WTC11 (cell line): ENCODE data around the gene IDH1. TPM values are rescaled to one million over a fixed set of nuclear protein-coding genes. Genes with fewer than 3 reads are reported as not detected.

Source experiments
- ATAC-seq: fragments of 200-7000 bp; cut with Tn5 transposase; 2 replicates; pipeline ENCODE4 v1.10.0; 2021; ENCODE audit warnings: mild to moderate bottlenecking, moderate library complexity
- Bru-seq: library from RNA; stranded (reverse); fragments of 400-500 nt; gene quantifications from one replicate; lab custom pipeline; 2021; lab: Mats Ljungman, UMichigan
- CTCF ChIA-PET: fragments of 300-600 bp; sonication (Branson Sonifier 250); formaldehyde crosslinking; loops from one replicate; lab custom pipeline; 2021; ENCODE audit warnings: antibody characterized with exemption; lab: Charles Lee
- POLR2A ChIA-PET: fragments of 350-600 bp; sonication (Branson Sonifier 250); formaldehyde crosslinking; loops from one replicate; lab custom pipeline; 2021; ENCODE audit warnings: antibody characterized with exemption; lab: Charles Lee
- DNase-seq: peaks from one replicate; pipeline ENCODE4 v3.0.0; 2021; ENCODE audit warnings: low spot score
- H3K27ac Mint-ChIP-seq: 2 replicates; pipeline ENCODE4 v1.8.0; 2021; ENCODE audit warnings: mixed read lengths
- H3K27me3 Mint-ChIP-seq: 2 replicates; pipeline ENCODE4 v1.8.0; 2021; ENCODE audit warnings: low read depth, mild to moderate bottlenecking, moderate library complexity, mixed read lengths
- H3K36me3 Mint-ChIP-seq: 2 replicates; pipeline ENCODE4 v1.8.0; 2021; ENCODE audit warnings: mixed read lengths
- H3K4me1 Mint-ChIP-seq: 2 replicates; pipeline ENCODE4 v1.8.0; 2022; ENCODE audit warnings: mixed read lengths
- H3K4me3 Mint-ChIP-seq: 2 replicates; pipeline ENCODE4 v1.8.0; 2021; ENCODE audit warnings: mild to moderate bottlenecking, moderate library complexity, mixed read lengths
- H3K9me3 Mint-ChIP-seq: 2 replicates; pipeline ENCODE4 v1.8.0; 2021; ENCODE audit warnings: mixed read lengths
- CREB1 ChIP-seq: sonication (generic); formaldehyde crosslinking; IDR thresholded peaks from 2 replicates; pipeline ENCODE4 v1.8.0; 2023; ENCODE audit warnings: mild to moderate bottlenecking, missing genetic modification reagents
- E2F5 ChIP-seq: sonication (generic); formaldehyde crosslinking; IDR thresholded peaks from 2 replicates; pipeline ENCODE4 v1.8.1; 2022; ENCODE audit warnings: mild to moderate bottlenecking, moderate library complexity, missing genetic modification reagents
- ETV6 ChIP-seq: sonication (generic); formaldehyde crosslinking; IDR thresholded peaks from 2 replicates; pipeline ENCODE4 v1.8.1; 2022; ENCODE audit warnings: mild to moderate bottlenecking, missing genetic modification reagents
- FOXK1 ChIP-seq: sonication (generic); formaldehyde crosslinking; IDR thresholded peaks from 2 replicates; pipeline ENCODE4 v1.8.0; 2022; ENCODE audit warnings: mild to moderate bottlenecking, moderate library complexity, missing genetic modification reagents
- GABPB1 ChIP-seq: sonication (generic); formaldehyde crosslinking; IDR thresholded peaks from 2 replicates; pipeline ENCODE4 v1.8.1; 2023; ENCODE audit warnings: mild to moderate bottlenecking, missing genetic modification reagents
- GTF2I ChIP-seq: fragments of 250-450 bp; sonication (Bioruptor Pico); conservative IDR thresholded peaks from 2 replicates; pipeline ENCODE4 v1.4.0; 2021; ENCODE audit warnings: mild to moderate bottlenecking
- HMGXB4 ChIP-seq: sonication (generic); formaldehyde crosslinking; IDR thresholded peaks from 2 replicates; pipeline ENCODE4 v1.8.1; 2023; ENCODE audit warnings: mild to moderate bottlenecking, moderate library complexity, missing genetic modification reagents
- KAT7 ChIP-seq: sonication (generic); formaldehyde crosslinking; IDR thresholded peaks from 2 replicates; pipeline ENCODE4 v1.8.1; 2023; ENCODE audit warnings: missing genetic modification reagents, mild to moderate bottlenecking, borderline replicate concordance
- MAX ChIP-seq: sonication (generic); formaldehyde crosslinking; IDR thresholded peaks from 2 replicates; pipeline ENCODE4 v1.8.0; 2022; ENCODE audit warnings: mild to moderate bottlenecking, missing genetic modification reagents
- MXD4 ChIP-seq: fragments of 250-450 bp; sonication (Bioruptor Pico); IDR thresholded peaks from 2 replicates; pipeline ENCODE4 v1.8.0; 2021; ENCODE audit warnings: mild to moderate bottlenecking, moderate library complexity, borderline replicate concordance
- NFE2L1 ChIP-seq: sonication (generic); formaldehyde crosslinking; IDR thresholded peaks from 2 replicates; pipeline ENCODE4 v1.8.1; 2023; ENCODE audit warnings: missing genetic modification reagents
- OVOL2 ChIP-seq: fragments of 250-450 bp; sonication (Bioruptor Pico); IDR thresholded peaks from 2 replicates; pipeline ENCODE4 v1.9.0; 2021; ENCODE audit warnings: mild to moderate bottlenecking, borderline replicate concordance
- PRDM15 ChIP-seq: sonication (generic); formaldehyde crosslinking; IDR thresholded peaks from 2 replicates; pipeline ENCODE4 v1.8.0; 2022; ENCODE audit warnings: missing genetic modification reagents
- PRRX2 ChIP-seq: fragments of 250-450 bp; sonication (Bioruptor Pico); IDR thresholded peaks from 2 replicates; pipeline ENCODE4 v1.8.0; 2021; ENCODE audit warnings: mild to moderate bottlenecking
- SOX15 ChIP-seq: fragments of 250-450 bp; sonication (Bioruptor Pico); IDR thresholded peaks from 2 replicates; pipeline ENCODE4 v1.9.0; 2021; ENCODE audit warnings: mild to moderate bottlenecking
- SP1 ChIP-seq: sonication (generic); formaldehyde crosslinking; conservative IDR thresholded peaks from 2 replicates; pipeline ENCODE4 v1.8.1; 2022; ENCODE audit warnings: missing genetic modification reagents
- TEAD1 ChIP-seq: sonication (generic); formaldehyde crosslinking; IDR thresholded peaks from 2 replicates; pipeline ENCODE4 v1.8.0; 2022; ENCODE audit warnings: mild to moderate bottlenecking, missing genetic modification reagents
- ZMAT4 ChIP-seq: fragments of 250-450 bp; sonication (Bioruptor Pico); IDR thresholded peaks from 2 replicates; pipeline ENCODE4 v1.9.0; 2021; ENCODE audit warnings: mild to moderate bottlenecking
- ZNF263 ChIP-seq: sonication (generic); formaldehyde crosslinking; IDR thresholded peaks from 2 replicates; pipeline ENCODE4 v1.8.1; 2022; ENCODE audit warnings: low read depth, mild to moderate bottlenecking, moderate library complexity, missing genetic modification reagents
- long read RNA-seq, 3 experiments: library from RNA in 1 of 3; library from capped mRNA in 1 of 3; library from polyadenylated mRNA in 1 of 3; unstranded in 2 of 3; stranded (forward) in 1 of 3; transcript quantifications; one replicate each; pipeline ENCODE4 v2.0.0, GENCODE V29; 2021
- total RNA-seq: library from RNA; stranded (reverse); gene quantifications from 3 replicates; pipeline ENCODE4 v1.2.3, GENCODE V29; 2021
- TF ChIP-seq, protein P1 (sequence below): fragments of 250-450 bp; sonication (Bioruptor Pico); IDR thresholded peaks from 2 replicates; pipeline ENCODE4 v1.9.0; 2021; ENCODE audit warnings: mild to moderate bottlenecking, borderline replicate concordance
- TF ChIP-seq, protein P2 (sequence below): sonication (generic); formaldehyde crosslinking; IDR thresholded peaks from 2 replicates; pipeline ENCODE4 v1.8.0; 2022; ENCODE audit warnings: mild to moderate bottlenecking, missing genetic modification reagents

IDH1 gene
- 280 to 352 TPM (median 291 TPM) in 3 replicates for total RNA-seq
- percentile 97 among the genes with signal in this experiment for Bru-seq, nascent RNA
- long read RNA-seq, experiment 1, transcript IDH1-209 (3 exons, 1,044 nt): minor isoform, 10 of 3,049 reads
- long read RNA-seq, experiment 1, transcript IDH1-207 (4 exons, 1,614 nt): minor isoform, 6 of 3,049 reads
- long read RNA-seq, experiment 1, transcript IDH1-201 (10 exons, 2,382 nt): major isoform, 2,793 of 3,049 reads
- long read RNA-seq, experiment 1, partial matches to known transcripts: 126 of 3,049 reads
- long read RNA-seq, experiment 1, other reads (novel, unspliced or antisense): 103 of 3,049 reads
- long read RNA-seq, experiment 2, transcript IDH1-209 (3 exons, 1,044 nt): minor isoform, 13 of 473 reads
- long read RNA-seq, experiment 2, transcript IDH1-201 (10 exons, 2,382 nt): major isoform, 269 of 473 reads
- long read RNA-seq, experiment 2, partial matches to known transcripts: 77 of 473 reads
- long read RNA-seq, experiment 2, other reads (novel, unspliced or antisense): 105 of 473 reads
- long read RNA-seq, experiment 3, transcript IDH1-207 (4 exons, 1,614 nt): minor isoform, 15 of 1,766 reads
- long read RNA-seq, experiment 3, transcript IDH1-201 (10 exons, 2,382 nt): major isoform, 1,595 of 1,766 reads
- long read RNA-seq, experiment 3, transcript IDH1-208 (3 exons, 556 nt): minor isoform, 6 of 1,766 reads
- long read RNA-seq, experiment 3, partial matches to known transcripts: 90 of 1,766 reads
- long read RNA-seq, experiment 3, other reads (novel, unspliced or antisense): 57 of 1,766 reads

- DNase-seq (peak; percentile 99), ATAC-seq (peak; percentile 80)
- H3K4me1 Mint-ChIP-seq: peaks cover 42% of the 10 kb centered on the region
- no peaks in the 10 kb centered on the region for H3K9me3 Mint-ChIP-seq
- ChIA-PET POLR2A (interaction anchor here (0.6 to 3.3 kb wide), 7 partner anchors 11 to 153 kb away, joined by 3 to 38 read pairs (median 6); partner anchors contain the start of gene PIKFYVE), CTCF (interaction anchor here (0.6 to 3.9 kb wide), 26 partner anchors 12 to 630 kb away, joined by 3 to 91 read pairs (median 4); partner anchors contain the start of genes CRYGA, CRYGD, METTL21A and PIKFYVE)
- H3K27me3 Mint-ChIP-seq: no peaks in the 10 kb centered on the region
- H3K36me3 Mint-ChIP-seq: peaks cover 36% of the 10 kb centered on the region
- peak within 1 kb of the TSS; percentile 99 for H3K27ac Mint-ChIP-seq
- H3K4me3 Mint-ChIP-seq: peak within 1 kb of the TSS; percentile 99
- peak; percentile 93 for TF ChIP-seq HMGXB4 (CRISPR knock-in tag)
- no peak for TF ChIP-seq GTF2I (CRISPR knock-in tag)
- no peak for TF ChIP-seq CREB1 (CRISPR knock-in tag)
- peak; percentile 62; the same call in 1 of the 2 replicates for TF ChIP-seq E2F5 (CRISPR knock-in tag)
- no peak for TF ChIP-seq TEAD1 (CRISPR knock-in tag)
- peak; percentile 71; the same call in 1 of the 2 replicates for TF ChIP-seq KAT7
- peak; percentile 80 for TF ChIP-seq PRDM15 (CRISPR knock-in tag)
- TF ChIP-seq FOXK1 (CRISPR knock-in tag): no peak
- no peak for TF ChIP-seq OVOL2 (CRISPR knock-in tag)
- TF ChIP-seq, protein P1, sequence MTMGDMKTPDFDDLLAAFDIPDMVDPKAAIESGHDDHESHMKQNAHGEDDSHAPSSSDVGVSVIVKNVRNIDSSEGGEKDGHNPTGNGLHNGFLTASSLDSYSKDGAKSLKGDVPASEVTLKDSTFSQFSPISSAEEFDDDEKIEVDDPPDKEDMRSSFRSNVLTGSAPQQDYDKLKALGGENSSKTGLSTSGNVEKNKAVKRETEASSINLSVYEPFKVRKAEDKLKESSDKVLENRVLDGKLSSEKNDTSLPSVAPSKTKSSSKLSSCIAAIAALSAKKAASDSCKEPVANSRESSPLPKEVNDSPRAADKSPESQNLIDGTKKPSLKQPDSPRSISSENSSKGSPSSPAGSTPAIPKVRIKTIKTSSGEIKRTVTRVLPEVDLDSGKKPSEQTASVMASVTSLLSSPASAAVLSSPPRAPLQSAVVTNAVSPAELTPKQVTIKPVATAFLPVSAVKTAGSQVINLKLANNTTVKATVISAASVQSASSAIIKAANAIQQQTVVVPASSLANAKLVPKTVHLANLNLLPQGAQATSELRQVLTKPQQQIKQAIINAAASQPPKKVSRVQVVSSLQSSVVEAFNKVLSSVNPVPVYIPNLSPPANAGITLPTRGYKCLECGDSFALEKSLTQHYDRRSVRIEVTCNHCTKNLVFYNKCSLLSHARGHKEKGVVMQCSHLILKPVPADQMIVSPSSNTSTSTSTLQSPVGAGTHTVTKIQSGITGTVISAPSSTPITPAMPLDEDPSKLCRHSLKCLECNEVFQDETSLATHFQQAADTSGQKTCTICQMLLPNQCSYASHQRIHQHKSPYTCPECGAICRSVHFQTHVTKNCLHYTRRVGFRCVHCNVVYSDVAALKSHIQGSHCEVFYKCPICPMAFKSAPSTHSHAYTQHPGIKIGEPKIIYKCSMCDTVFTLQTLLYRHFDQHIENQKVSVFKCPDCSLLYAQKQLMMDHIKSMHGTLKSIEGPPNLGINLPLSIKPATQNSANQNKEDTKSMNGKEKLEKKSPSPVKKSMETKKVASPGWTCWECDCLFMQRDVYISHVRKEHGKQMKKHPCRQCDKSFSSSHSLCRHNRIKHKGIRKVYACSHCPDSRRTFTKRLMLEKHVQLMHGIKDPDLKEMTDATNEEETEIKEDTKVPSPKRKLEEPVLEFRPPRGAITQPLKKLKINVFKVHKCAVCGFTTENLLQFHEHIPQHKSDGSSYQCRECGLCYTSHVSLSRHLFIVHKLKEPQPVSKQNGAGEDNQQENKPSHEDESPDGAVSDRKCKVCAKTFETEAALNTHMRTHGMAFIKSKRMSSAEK (CRISPR knock-in tag): no peak
- no peak for TF ChIP-seq ZMAT4
- 0 out of 2 replicates have a peak, but pooled peaks have one; percentile 31 for TF ChIP-seq ETV6
- no peak for TF ChIP-seq NFE2L1 (CRISPR knock-in tag)
- peak; percentile 57; the same call in 1 of the 2 replicates for TF ChIP-seq ZNF263 (CRISPR knock-in tag)
- TF ChIP-seq MAX: no peak
- TF ChIP-seq MXD4 (CRISPR knock-in tag): no peak
- TF ChIP-seq, protein P2, sequence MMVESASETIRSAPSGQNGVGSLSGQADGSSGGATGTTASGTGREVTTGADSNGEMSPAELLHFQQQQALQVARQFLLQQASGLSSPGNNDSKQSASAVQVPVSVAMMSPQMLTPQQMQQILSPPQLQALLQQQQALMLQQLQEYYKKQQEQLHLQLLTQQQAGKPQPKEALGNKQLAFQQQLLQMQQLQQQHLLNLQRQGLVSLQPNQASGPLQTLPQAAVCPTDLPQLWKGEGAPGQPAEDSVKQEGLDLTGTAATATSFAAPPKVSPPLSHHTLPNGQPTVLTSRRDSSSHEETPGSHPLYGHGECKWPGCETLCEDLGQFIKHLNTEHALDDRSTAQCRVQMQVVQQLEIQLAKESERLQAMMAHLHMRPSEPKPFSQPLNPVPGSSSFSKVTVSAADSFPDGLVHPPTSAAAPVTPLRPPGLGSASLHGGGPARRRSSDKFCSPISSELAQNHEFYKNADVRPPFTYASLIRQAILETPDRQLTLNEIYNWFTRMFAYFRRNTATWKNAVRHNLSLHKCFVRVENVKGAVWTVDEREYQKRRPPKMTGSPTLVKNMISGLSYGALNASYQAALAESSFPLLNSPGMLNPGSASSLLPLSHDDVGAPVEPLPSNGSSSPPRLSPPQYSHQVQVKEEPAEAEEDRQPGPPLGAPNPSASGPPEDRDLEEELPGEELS: no peak
- no peak for TF ChIP-seq PRRX2
- TF ChIP-seq SOX15 (CRISPR knock-in tag): no peak
- TF ChIP-seq GABPB1 (CRISPR knock-in tag): peak; percentile 63
- TF ChIP-seq SP1: peak; percentile 84
Observed at GRCh38 chr2:208254871-208255556, at the start of gene IDH1. TSS of gene IDH1 (minus strand) at chr2:208255071. CDS start at chr2:208251551, 3,520 bp downstream.
